Stimulated activated CD4-positive, alpha-beta T cell treated with anti-CD3 and anti-CD28 coated beads, TNF-alpha, amount 100 ng/mL, for 48 hours (primary cell): ENCODE results near the gene STOML1.

Source experiments
- DNase-seq, 3 donors: peaks; one replicate each; pipeline ENCODE4 v3.0.0-alpha.2; 2020; ENCODE audit warnings: low read depth in 3 of 3

Gene STOML1

GRCh38 chr15:73930790-73931281 is 61.3 kb downstream of the STOML1 start:
- no peak for DNase-seq

GRCh38 chr15:73930371-73930770 is 61.7 kb downstream of the STOML1 start:
- no peak for DNase-seq

GRCh38 chr15:73928971-73929627 is 63.0 kb downstream of the STOML1 start:
- DNase-seq, result no peak
